Calu3 (cell line): ENCODE data around the gene OR5K2. TPM values are rescaled to one million over a fixed set of nuclear protein-coding genes. Genes with fewer than 3 reads are reported as not detected.
A peak's percentile ranks its signal among the peaks of the same experiment; 100 is the strongest.

Experiments used
- BruUV-seq: library from RNA; stranded (reverse); fragments of 400-500 nt; replicated peaks from 2 replicates; lab custom pipeline; 2021; lab: Mats Ljungman, UMichigan
- CTCF ChIA-PET: fragments of 300-600 bp; sonication (Branson Sonifier 250); formaldehyde crosslinking; loops from one replicate; lab custom pipeline; 2022; ENCODE audit warnings: antibody characterized with exemption; lab: Charles Lee
- DNase-seq: peaks from one replicate; pipeline ENCODE4 v3.0.0; 2022
- H3K27ac Mint-ChIP-seq: one replicate; pipeline ENCODE4 v1.8.0; 2022; ENCODE audit warnings: mixed read lengths; ENCODE audit not compliant: unreplicated experiment
- H3K27me3 Mint-ChIP-seq: one replicate; pipeline ENCODE4 v1.8.0; 2022; ENCODE audit warnings: mixed read lengths; ENCODE audit not compliant: unreplicated experiment
- H3K36me3 Mint-ChIP-seq: one replicate; pipeline ENCODE4 v1.8.0; 2022; ENCODE audit warnings: mild to moderate bottlenecking, moderate library complexity, mixed read lengths; ENCODE audit not compliant: insufficient read depth, unreplicated experiment
- H3K4me1 Mint-ChIP-seq: one replicate; pipeline ENCODE4 v1.8.0; 2022; ENCODE audit warnings: mild to moderate bottlenecking, low read depth, mixed read lengths; ENCODE audit not compliant: unreplicated experiment
- H3K4me3 Mint-ChIP-seq: one replicate; pipeline ENCODE4 v1.8.0; 2022; ENCODE audit warnings: mild to moderate bottlenecking, low read depth, moderate library complexity, mixed read lengths; ENCODE audit not compliant: unreplicated experiment
- H3K9me3 Mint-ChIP-seq: one replicate; pipeline ENCODE4 v1.8.0; 2022; ENCODE audit warnings: low read depth, mixed read lengths; ENCODE audit not compliant: unreplicated experiment
- CTCF ChIP-seq: fragments of 200-600 bp; IDR thresholded peaks from one replicate; pipeline ENCODE4 v1.8.0; 2022; ENCODE audit warnings: antibody characterized with exemption; ENCODE audit not compliant: unreplicated experiment
- intact Hi-C: fragments of 100-400 bp; cut with micrococcal nuclease; formaldehyde crosslinking; loops from one replicate; pipeline ENCODE4 v1.10.0; 2022; ENCODE audit not compliant: unreplicated experiment
- total RNA-seq: library from RNA; stranded (reverse); gene quantifications from 2 replicates; pipeline ENCODE4 v1.2.3, GENCODE V29; 2022

OR5K2 gene
- total RNA-seq, 1 experiment from 2014 or later = not detected

- TF ChIP-seq CTCF = no peak
- Mint-ChIP-seq H3K27ac (peak overlapping the region; percentile 57), H3K4me1 (peaks cover 9% of the 10 kb centered on the region), H3K9me3 (peaks cover 4% of the 10 kb centered on the region), H3K27me3 (no peaks in the 10 kb centered on the region), H3K4me3 (no peak overlapping the region), H3K36me3 (no peaks in the 10 kb centered on the region)
- peak; percentile 35 for DNase-seq
- no TSS peak for BruUV-seq
- intact Hi-C loops = loop anchor here (5.0 kb wide), 1 partner anchor 426 kb away; no protein-coding TSS in a partner anchor
- CTCF ChIA-PET = interaction anchor here (0.6 kb wide), 1 partner anchor 163 kb away, joined by 3 read pairs; no protein-coding TSS in a partner anchor
Measured at GRCh38 chr3:98482717-98483482, 14.6 kb upstream of the OR5K2 start.

GRCh38 chr3:98483626-98484025 is 13.9 kb upstream of the OR5K2 start:
- no peaks in the 10 kb centered on the region for H3K27me3 Mint-ChIP-seq
- H3K4me1 Mint-ChIP-seq = peaks cover 9% of the 10 kb centered on the region
- no peak for DNase-seq
- H3K4me3 Mint-ChIP-seq = no peak overlapping the region
- peaks cover 4% of the 10 kb centered on the region for H3K9me3 Mint-ChIP-seq
- BruUV-seq = no TSS peak
- CTCF ChIA-PET = no interaction called here
- H3K36me3 Mint-ChIP-seq = no peaks in the 10 kb centered on the region
- TF ChIP-seq CTCF = no peak
- peak overlapping the region; percentile 57 for H3K27ac Mint-ChIP-seq
- intact Hi-C loops = loop anchor here (5.0 kb wide), 1 partner anchor 426 kb away; no protein-coding TSS in a partner anchor

GRCh38 chr3:98500019-98500418 is 2.5 kb downstream of the OR5K2 start:
- H3K4me1 Mint-ChIP-seq = no peaks in the 10 kb centered on the region
- H3K4me3 Mint-ChIP-seq = no peak overlapping the region
- intact Hi-C loops = no loop called here

GRCh38 chr3:98501270-98501669 is 3.8 kb downstream of the OR5K2 start:
- H3K4me1 Mint-ChIP-seq = no peaks in the 10 kb centered on the region
- no peak overlapping the region for H3K27ac Mint-ChIP-seq
- no TSS peak for BruUV-seq
- no peak for TF ChIP-seq CTCF
- H3K9me3 Mint-ChIP-seq = no peaks in the 10 kb centered on the region
- H3K36me3 Mint-ChIP-seq = no peaks in the 10 kb centered on the region
- intact Hi-C loops = no loop called here
- H3K27me3 Mint-ChIP-seq = no peaks in the 10 kb centered on the region
- CTCF ChIA-PET = no interaction called here
- no peak for DNase-seq
- no peak overlapping the region for H3K4me3 Mint-ChIP-seq

More at GRCh38 chr3:98500019-98500418, 2.5 kb downstream of the OR5K2 start:
- Mint-ChIP-seq H3K27ac (no peak overlapping the region), H3K27me3 (no peaks in the 10 kb centered on the region), H3K9me3 (no peaks in the 10 kb centered on the region), H3K36me3 (no peaks in the 10 kb centered on the region)
- no TSS peak for BruUV-seq
- CTCF ChIA-PET = no interaction called here
- no peak for TF ChIP-seq CTCF
- no peak for DNase-seq
